HepG2 (cell line): ENCODE data around the gene ATP5F1E. TPM values are rescaled to one million over a fixed set of nuclear protein-coding genes. Genes with fewer than 3 reads are reported as not detected.
A peak's percentile ranks its signal among the peaks of the same experiment; 100 is the strongest.

Source experiments
- RBAK ChIP-seq: sonication (generic); formaldehyde crosslinking; IDR thresholded peaks from 2 replicates; pipeline ENCODE4 v1.5.1; 2020; ENCODE audit warnings: mild to moderate bottlenecking, missing genetic modification reagents
- ZNF556 ChIP-seq: sonication (generic); formaldehyde crosslinking; IDR thresholded peaks from 2 replicates; pipeline ENCODE4 v1.4.0; 2020; ENCODE audit warnings: mild to moderate bottlenecking, missing genetic modification reagents, borderline replicate concordance
- ZNF629 ChIP-seq: sonication (generic); formaldehyde crosslinking; conservative IDR thresholded peaks from 2 replicates; pipeline ENCODE4 v1.5.0; 2020; ENCODE audit warnings: missing genetic modification reagents
- ZNF772 ChIP-seq: sonication (generic); formaldehyde crosslinking; IDR thresholded peaks from 2 replicates; pipeline ENCODE4 v1.5.0; 2020; ENCODE audit warnings: mild to moderate bottlenecking, missing genetic modification reagents
- polyA plus RNA-seq, 8 experiments: library from polyadenylated mRNA; depleted of rRNA in 3 of 8; stranded (reverse) in 7 of 8; unstranded in 1 of 8; fragments of >200 nt; fragmentation: Illumina TruSeq in 4 of 8; extraction: Trizol in 4 of 8; gene quantifications; 2 replicates each; pipeline versions ENCODE4 v1.2.1 to v1.2.3, GENCODE V29; 2011 to 2016; ENCODE audit warnings: low read depth in 4 of 8, missing spikeins in 1 of 8, mixed read lengths in 1 of 8; ENCODE audit not compliant: insufficient read depth in 1 of 8
- total RNA-seq, 5 experiments: library from RNA; depleted of rRNA; stranded (reverse); fragments of >200 nt; fragmentation: Illumina TruSeq; extraction: Trizol; gene quantifications; 2 replicates each; pipeline ENCODE4 v1.2.3, GENCODE V29; 2016; ENCODE audit warnings: low read depth in 1 of 5
- TF ChIP-seq, protein P1 (sequence below): sonication (generic); formaldehyde crosslinking; IDR thresholded peaks from 2 replicates; pipeline ENCODE4 v1.4.0; 2020; ENCODE audit warnings: missing genetic modification reagents, mild to moderate bottlenecking, borderline replicate concordance
- TF ChIP-seq, protein P2 (sequence below): IDR thresholded peaks from 2 replicates; pipeline ENCODE4 v1.4.0; 2020; ENCODE audit warnings: mild to moderate bottlenecking, missing genetic modification reagents
- TF ChIP-seq, protein P3 (sequence below): sonication (generic); formaldehyde crosslinking; IDR thresholded peaks from 2 replicates; pipeline ENCODE4 v1.5.0; 2020; ENCODE audit warnings: mild to moderate bottlenecking, missing genetic modification reagents, borderline replicate concordance
- TF ChIP-seq, protein P4 (sequence below): sonication (generic); formaldehyde crosslinking; IDR thresholded peaks from 2 replicates; pipeline ENCODE4 v1.5.1; 2020; ENCODE audit warnings: missing genetic modification reagents, mild to moderate bottlenecking, borderline replicate concordance

Gene ATP5F1E
- total and polyA plus RNA-seq, 2 of the 13 experiments (the other 11 are each of a cell fraction or from before 2014, with no cell fraction given), result 121 to 134 TPM

DNA sequence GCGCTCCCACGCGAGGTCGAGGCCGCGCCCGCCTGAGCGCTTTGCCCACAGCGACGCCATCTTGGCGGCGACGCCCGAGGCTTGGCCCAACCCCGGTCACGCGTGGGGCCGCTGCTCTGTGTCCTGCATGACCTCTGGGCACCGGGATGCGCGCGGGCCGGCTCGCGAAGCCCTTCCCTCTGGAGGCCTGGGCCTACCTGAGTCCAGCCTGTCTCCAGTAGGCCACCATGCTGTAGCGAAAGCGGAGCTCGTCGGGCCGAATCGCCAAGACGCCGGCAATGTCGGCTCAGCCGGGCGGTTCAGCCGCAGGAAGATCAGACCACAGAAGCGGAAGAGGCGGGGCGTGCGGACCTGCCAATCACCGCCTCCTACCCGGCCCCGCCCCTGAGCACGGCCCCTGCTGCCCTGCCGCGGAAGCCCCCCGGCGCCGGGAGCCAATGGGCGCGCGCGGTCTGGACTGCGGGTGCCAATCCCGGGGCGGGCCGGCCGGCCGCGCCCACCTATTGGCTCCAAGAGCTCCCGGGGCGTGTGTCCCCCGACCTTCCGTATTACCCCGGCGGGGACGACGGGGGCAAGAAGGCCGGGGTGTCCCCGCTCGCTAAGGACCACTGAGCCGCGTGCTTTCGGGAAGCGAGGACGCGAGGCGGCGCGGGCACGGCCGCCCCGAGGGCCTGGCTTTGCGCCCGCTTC, at the start of gene ATP5F1E (continued):
- TF ChIP-seq, protein P1, sequence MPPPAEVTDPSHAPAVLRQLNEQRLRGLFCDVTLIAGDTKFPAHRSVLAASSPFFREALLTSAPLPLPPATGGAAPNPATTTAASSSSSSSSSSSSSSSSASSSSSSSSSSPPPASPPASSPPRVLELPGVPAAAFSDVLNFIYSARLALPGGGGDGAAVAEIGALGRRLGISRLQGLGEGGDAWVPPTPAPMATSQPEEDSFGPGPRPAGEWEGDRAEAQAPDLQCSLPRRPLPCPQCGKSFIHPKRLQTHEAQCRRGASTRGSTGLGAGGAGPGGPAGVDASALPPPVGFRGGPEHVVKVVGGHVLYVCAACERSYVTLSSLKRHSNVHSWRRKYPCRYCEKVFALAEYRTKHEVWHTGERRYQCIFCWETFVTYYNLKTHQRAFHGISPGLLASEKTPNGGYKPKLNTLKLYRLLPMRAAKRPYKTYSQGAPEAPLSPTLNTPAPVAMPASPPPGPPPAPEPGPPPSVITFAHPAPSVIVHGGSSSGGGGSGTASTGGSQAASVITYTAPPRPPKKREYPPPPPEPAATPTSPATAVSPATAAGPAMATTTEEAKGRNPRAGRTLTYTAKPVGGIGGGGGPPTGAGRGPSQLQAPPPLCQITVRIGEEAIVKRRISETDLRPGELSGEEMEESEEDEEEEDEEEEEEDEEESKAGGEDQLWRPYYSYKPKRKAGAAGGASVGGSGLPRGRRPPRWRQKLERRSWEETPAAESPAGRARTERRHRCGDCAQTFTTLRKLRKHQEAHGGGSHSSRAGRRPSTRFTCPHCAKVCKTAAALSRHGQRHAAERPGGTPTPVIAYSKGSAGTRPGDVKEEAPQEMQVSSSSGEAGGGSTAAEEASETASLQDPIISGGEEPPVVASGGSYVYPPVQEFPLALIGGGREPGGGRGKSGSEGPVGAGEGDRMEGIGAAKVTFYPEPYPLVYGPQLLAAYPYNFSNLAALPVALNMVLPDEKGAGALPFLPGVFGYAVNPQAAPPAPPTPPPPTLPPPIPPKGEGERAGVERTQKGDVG (CRISPR knock-in tag), result peak; percentile 86
- TF ChIP-seq, protein P2, sequence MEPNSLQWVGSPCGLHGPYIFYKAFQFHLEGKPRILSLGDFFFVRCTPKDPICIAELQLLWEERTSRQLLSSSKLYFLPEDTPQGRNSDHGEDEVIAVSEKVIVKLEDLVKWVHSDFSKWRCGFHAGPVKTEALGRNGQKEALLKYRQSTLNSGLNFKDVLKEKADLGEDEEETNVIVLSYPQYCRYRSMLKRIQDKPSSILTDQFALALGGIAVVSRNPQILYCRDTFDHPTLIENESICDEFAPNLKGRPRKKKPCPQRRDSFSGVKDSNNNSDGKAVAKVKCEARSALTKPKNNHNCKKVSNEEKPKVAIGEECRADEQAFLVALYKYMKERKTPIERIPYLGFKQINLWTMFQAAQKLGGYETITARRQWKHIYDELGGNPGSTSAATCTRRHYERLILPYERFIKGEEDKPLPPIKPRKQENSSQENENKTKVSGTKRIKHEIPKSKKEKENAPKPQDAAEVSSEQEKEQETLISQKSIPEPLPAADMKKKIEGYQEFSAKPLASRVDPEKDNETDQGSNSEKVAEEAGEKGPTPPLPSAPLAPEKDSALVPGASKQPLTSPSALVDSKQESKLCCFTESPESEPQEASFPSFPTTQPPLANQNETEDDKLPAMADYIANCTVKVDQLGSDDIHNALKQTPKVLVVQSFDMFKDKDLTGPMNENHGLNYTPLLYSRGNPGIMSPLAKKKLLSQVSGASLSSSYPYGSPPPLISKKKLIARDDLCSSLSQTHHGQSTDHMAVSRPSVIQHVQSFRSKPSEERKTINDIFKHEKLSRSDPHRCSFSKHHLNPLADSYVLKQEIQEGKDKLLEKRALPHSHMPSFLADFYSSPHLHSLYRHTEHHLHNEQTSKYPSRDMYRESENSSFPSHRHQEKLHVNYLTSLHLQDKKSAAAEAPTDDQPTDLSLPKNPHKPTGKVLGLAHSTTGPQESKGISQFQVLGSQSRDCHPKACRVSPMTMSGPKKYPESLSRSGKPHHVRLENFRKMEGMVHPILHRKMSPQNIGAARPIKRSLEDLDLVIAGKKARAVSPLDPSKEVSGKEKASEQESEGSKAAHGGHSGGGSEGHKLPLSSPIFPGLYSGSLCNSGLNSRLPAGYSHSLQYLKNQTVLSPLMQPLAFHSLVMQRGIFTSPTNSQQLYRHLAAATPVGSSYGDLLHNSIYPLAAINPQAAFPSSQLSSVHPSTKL (CRISPR knock-in tag), result peak; percentile 72; the same call in 1 of the 2 replicates
- peak; percentile 95 for TF ChIP-seq ZNF772 (CRISPR knock-in tag)
- 0 out of 2 replicates have a peak, but pooled peaks have one; percentile 12 for TF ChIP-seq RBAK (CRISPR knock-in tag)
- TF ChIP-seq, protein P3, sequence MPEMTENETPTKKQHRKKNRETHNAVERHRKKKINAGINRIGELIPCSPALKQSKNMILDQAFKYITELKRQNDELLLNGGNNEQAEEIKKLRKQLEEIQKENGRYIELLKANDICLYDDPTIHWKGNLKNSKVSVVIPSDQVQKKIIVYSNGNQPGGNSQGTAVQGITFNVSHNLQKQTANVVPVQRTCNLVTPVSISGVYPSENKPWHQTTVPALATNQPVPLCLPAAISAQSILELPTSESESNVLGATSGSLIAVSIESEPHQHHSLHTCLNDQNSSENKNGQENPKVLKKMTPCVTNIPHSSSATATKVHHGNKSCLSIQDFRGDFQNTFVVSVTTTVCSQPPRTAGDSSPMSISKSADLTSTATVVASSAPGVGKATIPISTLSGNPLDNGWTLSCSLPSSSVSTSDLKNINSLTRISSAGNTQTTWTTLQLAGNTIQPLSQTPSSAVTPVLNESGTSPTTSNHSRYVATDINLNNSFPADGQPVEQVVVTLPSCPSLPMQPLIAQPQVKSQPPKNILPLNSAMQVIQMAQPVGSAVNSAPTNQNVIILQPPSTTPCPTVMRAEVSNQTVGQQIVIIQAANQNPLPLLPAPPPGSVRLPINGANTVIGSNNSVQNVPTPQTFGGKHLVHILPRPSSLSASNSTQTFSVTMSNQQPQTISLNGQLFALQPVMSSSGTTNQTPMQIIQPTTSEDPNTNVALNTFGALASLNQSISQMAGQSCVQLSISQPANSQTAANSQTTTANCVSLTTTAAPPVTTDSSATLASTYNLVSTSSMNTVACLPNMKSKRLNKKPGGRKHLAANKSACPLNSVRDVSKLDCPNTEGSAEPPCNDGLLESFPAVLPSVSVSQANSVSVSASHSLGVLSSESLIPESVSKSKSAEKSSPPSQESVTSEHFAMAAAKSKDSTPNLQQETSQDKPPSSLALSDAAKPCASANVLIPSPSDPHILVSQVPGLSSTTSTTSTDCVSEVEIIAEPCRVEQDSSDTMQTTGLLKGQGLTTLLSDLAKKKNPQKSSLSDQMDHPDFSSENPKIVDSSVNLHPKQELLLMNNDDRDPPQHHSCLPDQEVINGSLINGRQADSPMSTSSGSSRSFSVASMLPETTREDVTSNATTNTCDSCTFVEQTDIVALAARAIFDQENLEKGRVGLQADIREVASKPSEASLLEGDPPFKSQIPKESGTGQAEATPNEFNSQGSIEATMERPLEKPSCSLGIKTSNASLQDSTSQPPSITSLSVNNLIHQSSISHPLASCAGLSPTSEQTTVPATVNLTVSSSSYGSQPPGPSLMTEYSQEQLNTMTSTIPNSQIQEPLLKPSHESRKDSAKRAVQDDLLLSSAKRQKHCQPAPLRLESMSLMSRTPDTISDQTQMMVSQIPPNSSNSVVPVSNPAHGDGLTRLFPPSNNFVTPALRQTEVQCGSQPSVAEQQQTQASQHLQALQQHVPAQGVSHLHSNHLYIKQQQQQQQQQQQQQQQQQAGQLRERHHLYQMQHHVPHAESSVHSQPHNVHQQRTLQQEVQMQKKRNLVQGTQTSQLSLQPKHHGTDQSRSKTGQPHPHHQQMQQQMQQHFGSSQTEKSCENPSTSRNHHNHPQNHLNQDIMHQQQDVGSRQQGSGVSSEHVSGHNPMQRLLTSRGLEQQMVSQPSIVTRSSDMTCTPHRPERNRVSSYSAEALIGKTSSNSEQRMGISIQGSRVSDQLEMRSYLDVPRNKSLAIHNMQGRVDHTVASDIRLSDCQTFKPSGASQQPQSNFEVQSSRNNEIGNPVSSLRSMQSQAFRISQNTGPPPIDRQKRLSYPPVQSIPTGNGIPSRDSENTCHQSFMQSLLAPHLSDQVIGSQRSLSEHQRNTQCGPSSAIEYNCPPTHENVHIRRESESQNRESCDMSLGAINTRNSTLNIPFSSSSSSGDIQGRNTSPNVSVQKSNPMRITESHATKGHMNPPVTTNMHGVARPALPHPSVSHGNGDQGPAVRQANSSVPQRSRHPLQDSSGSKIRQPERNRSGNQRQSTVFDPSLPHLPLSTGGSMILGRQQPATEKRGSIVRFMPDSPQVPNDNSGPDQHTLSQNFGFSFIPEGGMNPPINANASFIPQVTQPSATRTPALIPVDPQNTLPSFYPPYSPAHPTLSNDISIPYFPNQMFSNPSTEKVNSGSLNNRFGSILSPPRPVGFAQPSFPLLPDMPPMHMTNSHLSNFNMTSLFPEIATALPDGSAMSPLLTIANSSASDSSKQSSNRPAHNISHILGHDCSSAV, result no peak
- TF ChIP-seq, protein P4, sequence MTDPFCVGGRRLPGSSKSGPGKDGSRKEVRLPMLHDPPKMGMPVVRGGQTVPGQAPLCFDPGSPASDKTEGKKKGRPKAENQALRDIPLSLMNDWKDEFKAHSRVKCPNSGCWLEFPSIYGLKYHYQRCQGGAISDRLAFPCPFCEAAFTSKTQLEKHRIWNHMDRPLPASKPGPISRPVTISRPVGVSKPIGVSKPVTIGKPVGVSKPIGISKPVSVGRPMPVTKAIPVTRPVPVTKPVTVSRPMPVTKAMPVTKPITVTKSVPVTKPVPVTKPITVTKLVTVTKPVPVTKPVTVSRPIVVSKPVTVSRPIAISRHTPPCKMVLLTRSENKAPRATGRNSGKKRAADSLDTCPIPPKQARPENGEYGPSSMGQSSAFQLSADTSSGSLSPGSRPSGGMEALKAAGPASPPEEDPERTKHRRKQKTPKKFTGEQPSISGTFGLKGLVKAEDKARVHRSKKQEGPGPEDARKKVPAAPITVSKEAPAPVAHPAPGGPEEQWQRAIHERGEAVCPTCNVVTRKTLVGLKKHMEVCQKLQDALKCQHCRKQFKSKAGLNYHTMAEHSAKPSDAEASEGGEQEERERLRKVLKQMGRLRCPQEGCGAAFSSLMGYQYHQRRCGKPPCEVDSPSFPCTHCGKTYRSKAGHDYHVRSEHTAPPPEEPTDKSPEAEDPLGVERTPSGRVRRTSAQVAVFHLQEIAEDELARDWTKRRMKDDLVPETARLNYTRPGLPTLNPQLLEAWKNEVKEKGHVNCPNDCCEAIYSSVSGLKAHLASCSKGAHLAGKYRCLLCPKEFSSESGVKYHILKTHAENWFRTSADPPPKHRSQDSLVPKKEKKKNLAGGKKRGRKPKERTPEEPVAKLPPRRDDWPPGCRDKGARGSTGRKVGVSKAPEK (CRISPR knock-in tag), result 0 out of 2 replicates have a peak, but pooled peaks have one; percentile 23
- TF ChIP-seq ZNF629 (CRISPR knock-in tag), result no peak; the same call in none of the 2 replicates
- TF ChIP-seq ZNF556, result peak; percentile 59; the same call in 1 of the 2 replicates
